ENCODE results near the gene SEC16A.
"Not testable (repeated sequence)": the region's sequence is repeated elsewhere in the genome, so short reads cannot be mapped to it uniquely, and the experiment has no call there.

SEC16A gene

GRCh38 chr9:136425367-136425766 is 57.5 kb downstream of the SEC16A start:
- DNase-seq (ENCODE audit: low read depth in 2 of 2, low spot score in 1 of 2) = not testable (repeated sequence)

GRCh38 chr9:136424750-136425362 is 58.0 kb downstream of the SEC16A start:
- DNase-seq (ENCODE audit: low read depth in 2 of 2, low spot score in 1 of 2) = no peak

- DNase-seq (ENCODE audit: low read depth in 2 of 2, low spot score in 1 of 2) = no peak
These were observed 59.3 kb downstream of the SEC16A start for GRCh38 chr9:136423432-136424146.

GRCh38 chr9:136422876-136423275 is 60.0 kb downstream of the SEC16A start:
- no peak for DNase-seq (ENCODE audit: low read depth in 2 of 2, low spot score in 1 of 2)

- no peak for DNase-seq (ENCODE audit: low read depth in 2 of 2, low spot score in 1 of 2)
These were observed 61.0 kb downstream of the SEC16A start for GRCh38 chr9:136421791-136422190.

GRCh38 chr9:136419092-136419420 is 63.8 kb downstream of the SEC16A start:
- no peak for DNase-seq (ENCODE audit: low read depth in 2 of 2, low spot score in 1 of 2)

GRCh38 chr9:136418182-136419091 is 64.4 kb downstream of the SEC16A start:
- no peak for DNase-seq (ENCODE audit: low read depth in 2 of 2, low spot score in 1 of 2)

- no peak for DNase-seq (ENCODE audit: low read depth in 2 of 2, low spot score in 1 of 2)
These were observed 65.9 kb downstream of the SEC16A start for GRCh38 chr9:136416914-136417313.

- no peak for DNase-seq (ENCODE audit: low read depth in 2 of 2, low spot score in 1 of 2)
These were observed 66.4 kb downstream of the SEC16A start for GRCh38 chr9:136416427-136416826.

- DNase-seq (ENCODE audit: low read depth in 2 of 2, low spot score in 1 of 2) = no peak
These were observed 69.9 kb downstream of the SEC16A start for GRCh38 chr9:136412962-136413361.

GRCh38 chr9:136411378-136411777 is 71.5 kb downstream of the SEC16A start:
- no peak for DNase-seq (ENCODE audit: low read depth in 2 of 2, low spot score in 1 of 2)

GRCh38 chr9:136410500-136411287 is 72.1 kb downstream of the SEC16A start, which contains the start of the genes ENTR1 and PMPCA:
Gene ENTR1, minus strand, starts transcription at chr9:136410614. Its CDS starts 217 bp downstream, at chr9:136410397.
Gene PMPCA, plus strand, starts transcription at chr9:136410658. Its CDS starts 11 bp downstream, at chr9:136410669.
- peak; percentile 94 to 96 for DNase-seq (ENCODE audit: low read depth in 2 of 2, low spot score in 1 of 2)

- DNase-seq (ENCODE audit: low read depth in 2 of 2, low spot score in 1 of 2) = no peak
These were observed 73.0 kb downstream of the SEC16A start for GRCh38 chr9:136409557-136410455.

GRCh38 chr9:136407911-136408310 is 74.9 kb downstream of the SEC16A start:
- no peak for DNase-seq (ENCODE audit: low read depth in 2 of 2, low spot score in 1 of 2)

GRCh38 chr9:136407061-136407460 is 75.8 kb downstream of the SEC16A start:
- not testable (repeated sequence) for DNase-seq (ENCODE audit: low read depth in 2 of 2, low spot score in 1 of 2)

GRCh38 chr9:136405904-136406303 is 76.9 kb downstream of the SEC16A start:
- not testable (repeated sequence) for DNase-seq (ENCODE audit: low read depth in 2 of 2, low spot score in 1 of 2)

- no peak for DNase-seq (ENCODE audit: low read depth in 2 of 2, low spot score in 1 of 2)
These were observed 77.4 kb downstream of the SEC16A start for GRCh38 chr9:136405481-136405880.

GRCh38 chr9:136404801-136405136 is 78.1 kb downstream of the SEC16A start:
- no peak for DNase-seq (ENCODE audit: low read depth in 2 of 2, low spot score in 1 of 2)

- no peak for DNase-seq (ENCODE audit: low read depth in 2 of 2, low spot score in 1 of 2)
These were observed 78.7 kb downstream of the SEC16A start for GRCh38 chr9:136403915-136404800.

Data from stimulated activated CD8-positive, alpha-beta memory T cell treated with anti-CD3 and anti-CD28 coated beads, Interleukin-4, amount 100 ng/mL, for 1 hour (primary cell).